Activated CD4-positive, alpha-beta T cell treated with anti-CD3 and anti-CD28 coated beads, Interleukin-2, amount 50 U/mL, for 16 hours (primary cell): Measurements from ENCODE around the gene TTC34.
"Not testable (repeated sequence)": the region's sequence is repeated elsewhere in the genome, so short reads cannot be mapped to it uniquely, and the experiment has no call there.

Source experiments
- DNase-seq: peaks from one replicate; pipeline ENCODE4 v3.0.0-alpha.2; 2020

The TTC34 gene

DNA sequence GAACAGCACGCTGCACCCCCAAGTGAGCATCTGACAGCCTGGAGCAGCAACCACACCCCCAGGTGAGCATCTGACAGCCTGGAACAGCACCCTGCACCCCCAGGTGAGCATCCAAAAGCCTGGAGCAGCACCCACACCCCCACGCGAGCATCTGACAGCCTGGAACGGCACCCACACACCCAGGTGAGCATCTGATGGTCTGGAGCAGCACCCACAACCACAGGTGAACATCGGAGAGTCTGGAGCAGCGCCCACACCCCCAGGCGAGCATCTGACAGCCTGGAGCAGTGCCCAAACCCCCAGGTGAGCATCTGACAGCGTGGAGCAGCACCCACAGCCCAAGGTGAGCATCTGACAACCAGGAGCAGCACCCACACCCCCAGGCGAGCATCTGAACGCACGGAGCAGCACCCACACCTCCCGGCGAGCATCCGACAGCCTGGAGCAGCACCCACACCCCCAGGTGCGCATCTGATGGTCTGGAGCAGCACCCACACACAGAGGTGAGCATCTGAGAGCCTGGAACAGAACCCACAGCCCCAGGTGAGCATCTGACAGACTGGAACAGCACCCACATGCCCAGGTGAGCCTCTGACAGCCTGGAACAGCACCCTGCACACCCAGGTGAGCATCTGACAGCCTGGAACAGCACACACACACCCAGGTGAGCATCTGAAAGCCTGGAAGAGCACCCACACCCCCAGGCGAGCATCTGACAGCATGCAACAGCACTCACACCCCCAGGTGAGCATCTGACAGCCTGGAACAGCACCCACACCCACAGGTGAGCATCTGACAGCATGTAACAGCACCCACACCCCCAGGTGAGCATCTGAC is 145.7 kb downstream of the TTC34 start:
- not testable (repeated sequence) for DNase-seq

DNA sequence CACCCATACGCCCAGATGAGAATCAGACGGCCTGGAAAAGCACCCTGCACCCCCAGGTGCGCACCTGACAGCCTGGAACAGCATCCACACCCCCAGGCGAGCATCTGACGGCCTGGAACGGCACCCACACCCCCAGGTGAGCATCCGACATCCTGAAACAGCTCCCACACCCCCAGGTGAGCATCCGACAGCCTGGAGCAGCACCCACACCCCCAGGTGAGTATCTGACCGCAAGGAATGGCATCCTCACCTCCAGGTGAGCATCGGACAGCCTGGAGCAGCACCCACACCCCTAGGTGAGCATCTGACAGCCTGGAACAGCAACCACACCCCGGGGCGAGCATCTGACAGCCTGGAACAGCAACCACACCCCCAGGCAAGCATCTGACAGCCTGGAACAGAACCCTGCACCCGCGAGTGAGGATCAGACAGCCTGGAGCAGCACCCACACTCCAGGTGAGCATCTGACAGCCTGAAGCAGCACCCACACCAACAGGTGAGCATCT is 147.0 kb downstream of the TTC34 start:
- not testable (repeated sequence) for DNase-seq

DNA sequence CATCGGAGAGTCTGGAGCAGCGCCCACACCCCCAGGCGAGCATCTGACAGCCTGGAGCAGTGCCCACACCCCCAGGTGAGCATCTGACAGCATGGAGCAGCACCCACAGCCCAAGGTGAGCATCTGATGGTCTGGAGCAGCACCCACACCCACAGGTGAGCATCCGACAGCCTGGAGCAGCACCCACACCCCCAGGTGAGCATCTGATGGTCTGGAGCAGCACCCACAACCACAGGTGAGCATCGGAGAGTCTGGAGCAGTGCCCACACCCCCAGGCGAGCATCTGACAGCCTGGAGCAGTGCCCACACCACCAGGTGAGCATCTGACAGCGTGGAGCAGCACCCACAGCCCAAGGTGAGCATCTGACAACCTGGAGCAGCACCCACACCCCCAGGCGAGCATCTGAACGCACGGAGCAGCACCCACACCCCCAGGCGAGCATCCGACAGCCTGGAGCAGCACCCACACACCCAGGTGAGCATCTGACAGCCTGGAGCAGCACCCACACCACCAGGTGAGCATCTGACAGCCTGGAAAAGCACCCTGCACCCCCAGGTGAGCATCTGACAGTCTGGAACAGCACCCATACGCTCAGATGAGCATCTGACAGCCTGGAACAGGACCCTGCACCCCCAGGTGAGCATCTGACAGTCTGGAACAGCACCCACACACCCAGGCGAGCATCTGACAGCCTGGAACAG is 147.6 kb downstream of the TTC34 start:
- DNase-seq = not testable (repeated sequence)

DNA sequence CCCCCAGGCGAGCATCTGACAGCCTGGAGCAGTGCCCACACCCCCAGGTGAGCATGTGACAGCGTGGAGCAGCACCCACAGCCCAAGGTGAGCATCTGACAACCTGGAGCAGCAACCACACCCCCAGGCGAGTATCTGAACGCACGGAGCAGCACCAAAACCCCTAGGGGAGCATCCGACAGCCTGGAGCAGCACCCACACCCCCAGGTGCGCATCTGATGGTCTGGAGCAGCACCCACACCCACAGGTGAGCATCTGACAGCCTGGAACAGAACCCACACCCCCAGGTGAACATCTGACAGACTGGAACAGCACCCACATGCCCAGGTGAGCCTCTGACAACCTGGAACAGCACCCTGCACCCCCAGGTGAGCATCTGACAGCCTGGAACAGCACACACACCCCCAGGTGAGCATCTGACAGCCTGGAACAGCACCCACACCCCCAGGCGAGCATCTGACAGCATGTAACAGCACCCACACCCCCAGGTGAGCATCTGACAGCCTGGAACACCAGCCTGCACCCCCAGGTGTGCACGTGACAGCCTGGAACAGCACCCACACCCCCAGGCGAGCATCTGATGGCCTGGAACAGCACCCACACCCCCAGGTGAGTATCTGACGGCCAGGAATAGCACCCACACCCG is 148.4 kb downstream of the TTC34 start:
- not testable (repeated sequence) for DNase-seq

DNA sequence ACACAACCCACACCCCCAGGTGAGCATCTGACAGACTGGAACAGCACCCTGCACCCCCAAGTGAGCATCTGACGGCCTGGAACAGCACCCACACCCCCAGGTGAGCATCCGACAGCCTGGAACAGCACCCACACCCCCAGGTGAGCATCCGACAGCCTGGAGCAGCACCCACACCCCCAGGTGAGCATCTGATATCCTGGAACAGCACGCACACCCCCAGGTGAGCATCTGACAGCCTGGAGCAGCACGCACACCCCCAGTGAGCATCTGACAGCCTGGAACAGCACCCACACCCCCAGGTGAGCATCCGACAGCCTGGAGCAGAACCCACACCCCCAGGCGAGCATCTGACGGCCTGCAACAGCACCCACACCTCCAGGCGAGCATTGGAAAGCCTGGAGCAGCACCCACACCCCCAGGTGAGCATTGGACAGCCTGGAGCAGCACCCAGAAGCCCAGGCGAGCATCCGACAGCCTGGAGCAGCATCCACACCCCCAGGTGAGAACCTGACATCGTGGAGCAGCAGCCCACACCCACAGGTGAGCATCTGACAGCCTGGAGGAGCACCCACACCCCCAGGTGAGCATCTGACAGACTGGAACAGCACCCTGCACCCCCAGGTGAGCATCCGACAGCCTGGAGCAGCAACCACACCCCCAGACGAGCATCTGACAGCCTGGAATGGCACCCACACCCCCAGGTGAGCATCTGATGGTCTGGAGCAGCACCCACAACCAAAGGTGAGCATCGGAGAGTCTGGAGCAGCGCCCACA is 149.2 kb downstream of the TTC34 start:
- DNase-seq = not testable (repeated sequence)

DNA sequence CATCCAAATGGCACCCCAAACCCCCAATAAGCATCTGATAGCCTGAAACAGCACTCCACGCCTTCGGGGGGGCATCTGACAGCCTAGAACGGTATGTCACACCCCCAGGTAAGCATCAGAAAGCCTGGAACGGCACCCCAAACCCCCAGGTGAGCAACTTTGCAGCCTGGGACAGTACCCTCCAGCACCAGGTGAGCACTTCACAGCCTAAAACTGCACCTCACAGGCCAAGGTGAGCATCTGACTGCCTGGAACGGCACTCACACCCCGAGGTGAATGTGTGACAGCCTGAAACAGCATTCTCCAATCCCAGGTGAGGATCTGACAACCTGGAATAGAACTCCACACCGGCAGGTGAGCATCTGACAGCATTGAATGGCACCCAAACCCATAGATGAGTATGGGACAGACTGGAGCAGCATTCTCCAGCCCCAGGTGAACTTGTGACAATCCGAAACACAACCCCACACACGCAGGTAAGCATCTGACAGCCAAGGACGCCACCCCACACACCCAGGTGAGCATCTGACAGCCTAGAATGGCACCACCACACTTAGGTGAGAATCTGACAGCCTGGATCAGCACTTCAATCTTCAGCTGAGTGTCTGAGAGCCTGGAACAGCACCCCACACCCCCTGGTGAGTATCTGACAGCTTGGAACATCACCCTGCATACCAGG is 150.4 kb downstream of the TTC34 start:
- no peak for DNase-seq

DNA sequence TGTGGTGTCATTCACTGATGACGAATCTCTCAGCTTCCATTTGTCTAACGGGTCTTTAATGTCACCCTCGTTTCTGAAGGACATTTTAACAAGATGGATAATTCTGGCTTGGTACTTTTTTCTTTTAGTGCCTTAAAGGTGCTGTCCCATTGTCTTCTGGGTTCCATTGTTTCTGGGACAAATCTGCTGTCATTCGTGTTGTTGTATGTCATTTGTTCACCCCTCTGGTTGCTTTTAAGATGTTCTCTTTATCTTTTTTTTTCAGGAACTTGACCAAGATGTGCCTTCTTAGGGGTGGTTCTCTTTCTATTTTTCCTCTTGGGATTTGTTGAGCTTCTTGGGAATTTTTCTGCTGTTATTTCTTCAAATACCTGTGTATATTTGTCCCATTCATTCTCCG is 154.7 kb downstream of the TTC34 start:
- DNase-seq = no peak

DNA sequence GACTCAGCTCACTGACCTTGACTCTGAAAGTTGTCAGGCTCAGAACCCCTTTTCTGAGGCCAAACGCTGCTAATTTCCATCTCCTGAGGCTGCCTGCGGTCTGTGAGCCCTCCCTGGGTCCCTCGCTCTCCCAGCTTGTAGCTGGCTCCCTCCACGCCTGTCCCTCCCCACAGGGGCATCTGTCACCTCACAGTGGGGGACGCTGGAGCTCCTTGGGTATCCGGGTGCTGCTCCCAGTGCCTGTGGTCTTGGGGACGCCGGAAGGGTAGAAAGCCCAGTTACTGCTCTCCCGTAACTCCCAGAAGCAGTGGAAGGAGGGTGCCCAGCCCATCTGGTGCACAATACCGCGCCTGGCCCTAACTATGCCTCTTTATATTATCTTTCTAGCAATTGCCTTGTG is 155.7 kb downstream of the TTC34 start:
- DNase-seq = no peak

DNA sequence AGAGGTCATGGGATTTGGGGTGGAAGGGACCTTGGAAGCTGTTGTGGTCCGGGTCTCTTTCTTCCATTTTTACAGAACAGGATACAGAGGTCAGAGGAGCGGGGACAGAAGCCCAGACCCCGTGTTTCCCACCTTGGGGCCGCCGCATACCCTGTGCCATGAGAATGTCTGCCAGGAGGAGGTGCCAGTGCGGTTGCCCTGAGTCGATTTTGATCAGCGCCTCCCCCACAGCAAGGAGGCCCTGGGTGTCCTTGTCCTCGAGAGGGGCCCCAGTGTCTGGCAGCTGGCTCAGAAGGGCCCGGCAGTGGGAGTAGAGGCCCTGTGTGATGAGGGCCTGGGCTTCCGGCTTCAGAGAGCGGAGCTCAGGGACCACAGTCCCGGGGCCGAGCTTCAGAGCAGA is 156.3 kb downstream of the TTC34 start:
- DNase-seq = no peak

DNA sequence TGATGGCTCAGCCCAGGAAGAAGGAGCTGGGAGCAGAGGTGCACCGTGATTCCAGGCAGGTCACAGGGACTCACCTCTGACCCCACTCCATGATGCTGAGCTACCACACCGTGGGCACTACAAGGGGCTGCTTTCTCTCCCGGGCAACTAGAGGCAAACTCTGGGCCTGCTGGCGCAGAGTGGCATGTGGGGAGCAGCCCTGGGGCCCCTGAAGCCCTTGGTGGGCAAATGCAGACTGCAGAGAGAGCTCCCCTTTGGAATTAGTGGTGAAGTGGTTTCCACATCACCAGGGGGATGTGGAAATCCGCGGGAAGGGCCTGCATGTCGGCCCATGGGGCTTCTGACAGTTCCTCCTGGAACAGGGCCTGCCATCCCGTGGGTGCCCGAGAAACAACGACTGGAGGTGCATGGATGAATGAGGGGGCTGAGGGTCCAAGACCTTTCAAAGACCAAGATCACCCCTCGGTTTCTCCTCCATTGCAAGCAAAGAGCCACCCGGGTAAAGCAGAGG is 156.8 kb downstream of the TTC34 start:
- no peak for DNase-seq

DNA sequence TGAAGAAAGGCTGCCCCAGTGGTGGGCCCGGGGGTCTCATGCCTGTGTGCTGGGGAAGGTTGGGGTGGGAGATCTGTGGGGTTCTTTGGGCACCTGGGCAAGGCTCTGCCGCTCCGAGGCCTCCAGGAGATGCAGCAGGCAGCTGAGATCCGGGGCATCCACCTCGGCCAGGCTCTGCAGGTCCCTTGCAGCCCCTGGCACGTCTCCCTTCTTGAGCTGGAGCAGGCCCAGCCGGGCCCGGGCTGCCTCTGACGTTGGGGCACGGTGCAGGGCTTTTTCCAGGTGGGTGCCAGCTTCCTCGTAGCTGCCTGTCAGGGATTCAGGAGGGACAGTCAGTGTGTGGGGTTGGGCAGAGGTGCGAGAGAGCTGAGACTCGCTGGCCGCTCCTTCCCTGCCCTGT is 157.3 kb downstream of the TTC34 start:
- no peak for DNase-seq

DNA sequence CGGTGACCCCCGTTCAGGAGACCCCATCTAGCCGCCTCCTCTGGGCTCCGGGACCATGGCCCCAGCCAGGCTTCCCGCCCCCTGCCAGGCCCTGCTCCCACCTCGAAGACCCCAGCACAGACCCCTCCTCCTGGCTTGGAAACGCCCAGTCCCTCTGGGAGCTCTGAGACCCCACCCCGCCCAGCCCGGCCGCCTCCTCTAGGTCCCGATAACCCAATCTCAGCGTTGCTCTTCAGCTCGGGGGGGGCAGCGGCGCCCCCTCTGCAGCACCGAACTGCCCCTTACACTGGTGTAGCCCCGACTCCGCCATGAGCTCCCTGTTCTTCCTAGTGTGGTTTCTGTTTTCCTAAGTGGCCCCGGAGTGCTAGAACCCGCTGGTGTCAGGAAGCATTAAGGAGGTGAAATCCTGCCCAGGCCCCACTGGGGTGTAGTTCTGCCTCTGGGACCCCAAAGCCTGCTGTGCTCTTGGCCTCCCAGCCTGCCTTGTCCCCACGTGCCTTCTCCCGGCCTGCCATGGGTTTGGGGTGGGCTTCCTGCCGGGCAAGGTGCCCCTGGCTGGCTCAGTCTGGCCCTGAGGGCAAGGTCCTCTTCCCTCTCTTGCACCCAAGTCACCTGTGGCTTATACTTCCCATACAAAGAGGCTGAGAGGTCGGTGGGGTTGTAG is 157.9 kb downstream of the TTC34 start:
- DNase-seq = no peak

DNA sequence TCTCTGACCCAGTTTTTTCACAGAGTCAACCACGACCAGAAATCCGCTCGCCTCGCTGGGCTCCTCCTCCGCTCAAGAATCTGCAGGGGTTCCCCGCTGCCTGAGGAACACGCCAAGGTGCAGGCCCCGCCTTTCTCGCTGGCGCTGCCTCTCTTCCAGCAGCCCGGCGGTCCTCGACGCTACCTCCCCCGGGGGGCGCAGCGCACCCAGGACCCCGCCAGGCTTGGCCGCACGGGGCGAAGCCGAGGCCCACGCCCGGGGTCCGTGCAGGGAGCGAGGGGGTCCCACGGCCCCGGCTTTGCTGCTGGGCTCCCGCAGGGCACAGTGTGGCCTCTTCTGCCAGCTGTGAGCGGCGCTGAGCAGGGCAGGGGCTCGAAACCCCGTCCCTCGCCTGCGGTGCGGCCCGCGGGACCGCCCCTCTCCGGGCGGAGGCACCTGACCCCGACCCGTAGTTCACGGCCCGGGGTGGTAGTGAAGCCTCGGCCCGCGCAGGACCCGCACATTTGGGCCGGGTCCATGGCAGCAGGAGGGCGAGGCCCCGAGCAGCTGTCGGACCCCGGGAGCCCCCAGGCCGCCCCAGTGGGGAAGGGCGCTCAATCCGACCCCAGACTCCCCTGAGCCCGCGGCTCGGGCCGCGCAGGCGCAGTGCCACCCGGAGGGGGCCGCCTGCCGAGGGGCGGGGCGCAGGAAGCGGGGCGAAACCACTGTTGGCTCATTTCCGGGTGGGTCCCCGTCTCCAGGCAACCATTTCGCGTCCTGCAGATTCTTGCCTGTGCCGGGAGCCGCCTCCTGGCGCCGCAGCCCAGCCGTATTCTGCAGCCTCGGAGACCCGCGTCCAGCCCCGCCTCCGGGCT is 158.7 kb downstream of the TTC34 start:
- DNase-seq = peak; percentile 95

DNA sequence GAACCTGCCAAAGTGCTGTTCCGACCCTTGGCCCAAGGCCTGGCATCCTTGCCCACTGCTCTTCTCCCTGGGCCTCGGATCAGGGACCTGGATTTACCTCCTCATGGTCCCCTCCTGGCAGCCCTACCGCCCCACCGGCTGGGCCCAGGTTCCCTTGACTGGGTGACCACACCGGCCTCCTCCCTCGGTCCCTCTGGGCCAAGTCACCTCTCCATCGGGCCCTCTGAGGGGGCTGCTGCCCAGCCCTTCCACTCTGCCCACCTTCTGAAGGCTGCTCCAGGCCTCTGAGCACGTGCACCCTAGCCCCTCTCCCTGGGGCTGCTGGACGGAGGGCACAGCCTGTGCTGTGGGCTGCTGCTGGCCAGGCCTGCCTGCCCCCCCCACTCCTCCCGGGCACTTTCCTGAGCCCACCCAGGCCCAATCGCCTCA is 159.3 kb downstream of the TTC34 start:
- no peak for DNase-seq

DNA sequence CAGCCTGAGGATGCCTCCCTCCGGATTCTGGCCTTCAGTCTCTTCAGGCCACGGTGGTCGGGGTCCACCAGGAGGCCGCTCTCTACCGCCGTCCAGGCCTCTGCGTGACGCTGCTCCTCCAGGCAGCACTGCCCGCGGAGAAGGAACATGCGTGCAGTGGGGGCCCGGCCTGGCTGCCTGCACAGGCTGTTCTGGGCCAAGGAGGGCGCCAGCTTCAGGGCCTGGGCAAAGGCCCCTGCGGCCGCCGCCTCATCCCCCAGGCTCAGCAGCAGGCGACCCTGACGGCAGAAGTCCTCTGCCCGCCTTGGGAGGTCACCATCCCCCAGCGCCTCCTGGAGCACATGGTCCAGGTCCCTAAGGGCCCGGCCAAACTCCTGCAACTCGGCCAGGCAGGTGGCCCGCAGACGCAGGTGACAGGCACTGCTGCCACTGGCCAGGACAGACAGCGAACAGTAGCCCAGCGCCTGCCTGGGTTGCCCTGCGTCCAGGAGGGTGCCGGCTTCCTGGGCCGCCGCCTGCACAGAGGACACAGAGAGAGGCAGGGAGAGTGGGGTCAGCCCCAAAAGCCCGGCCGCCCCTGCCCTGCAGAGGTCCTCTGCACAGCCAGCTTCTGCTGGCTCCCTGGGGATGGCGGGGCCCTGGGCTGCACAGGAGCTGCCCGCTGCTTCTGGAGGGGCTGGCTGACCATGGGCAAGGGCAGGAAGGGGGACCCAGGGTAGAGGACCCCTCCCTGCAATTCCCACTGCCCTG is 159.9 kb downstream of the TTC34 start:
- no peak for DNase-seq

DNA sequence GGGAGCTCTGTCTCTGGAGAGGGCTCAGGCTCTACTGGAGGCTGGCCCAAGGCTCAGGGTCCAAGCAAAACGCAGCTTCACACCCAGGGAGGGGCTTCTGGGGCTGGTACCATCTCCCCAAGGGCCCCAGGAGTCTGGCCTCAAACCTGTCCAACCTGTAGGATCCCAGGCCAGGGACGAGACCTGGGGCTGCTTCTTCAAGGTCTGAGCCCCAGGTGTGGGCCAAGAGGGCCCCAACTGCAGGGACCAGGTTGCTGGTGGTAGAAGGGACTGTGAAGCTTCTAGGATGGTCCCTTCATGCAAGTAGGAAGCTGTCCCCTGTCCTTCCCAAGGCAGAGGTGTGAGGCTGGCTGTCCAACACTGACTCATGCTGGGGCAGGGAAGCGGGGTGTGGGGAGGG is 160.9 kb downstream of the TTC34 start:
- DNase-seq = no peak

DNA sequence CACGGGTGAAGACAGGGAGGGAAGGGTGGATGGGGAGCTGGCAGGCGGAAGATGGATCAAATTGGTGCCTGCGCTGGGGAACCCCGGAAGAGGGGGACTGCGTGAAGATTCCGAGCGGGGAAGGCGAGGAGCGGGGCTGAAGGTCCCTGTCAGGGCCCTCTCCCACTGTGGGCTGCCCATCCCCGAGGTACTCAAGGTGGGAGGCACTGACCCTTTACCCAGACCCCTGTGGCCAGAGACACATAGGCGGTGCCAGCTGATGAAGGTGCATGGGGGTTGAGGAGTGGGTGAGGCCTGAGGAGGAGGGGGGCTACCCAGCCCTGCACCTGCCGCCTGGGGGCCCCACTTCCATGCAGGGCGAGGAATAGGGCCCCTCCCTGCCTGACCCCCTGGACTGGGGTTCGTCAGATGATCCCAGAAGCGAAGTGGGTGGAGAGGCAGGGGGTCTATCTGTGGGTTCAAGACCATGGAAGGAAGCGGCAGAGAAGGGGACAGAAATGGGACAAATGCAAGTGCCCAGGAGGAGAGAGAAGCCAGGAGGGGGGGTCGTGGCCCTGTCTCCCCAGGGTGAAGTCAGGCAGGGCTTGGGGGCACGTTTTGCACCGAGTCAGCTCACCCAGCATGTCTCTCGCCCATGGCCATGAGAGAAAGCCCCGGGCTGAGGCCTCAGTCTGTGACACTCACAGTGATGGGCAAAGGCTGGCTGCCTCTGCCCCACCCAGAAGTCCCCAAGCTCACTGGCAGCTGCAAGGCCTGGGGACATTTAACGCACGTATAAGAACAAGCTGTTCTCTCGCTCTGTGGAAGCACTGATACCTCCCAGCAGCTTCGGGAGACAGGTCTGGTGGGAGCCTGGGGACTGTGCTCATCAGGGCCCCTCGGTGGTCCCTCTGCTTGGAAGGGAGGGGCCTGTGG is 161.6 kb downstream of the TTC34 start:
- DNase-seq = no peak

DNA sequence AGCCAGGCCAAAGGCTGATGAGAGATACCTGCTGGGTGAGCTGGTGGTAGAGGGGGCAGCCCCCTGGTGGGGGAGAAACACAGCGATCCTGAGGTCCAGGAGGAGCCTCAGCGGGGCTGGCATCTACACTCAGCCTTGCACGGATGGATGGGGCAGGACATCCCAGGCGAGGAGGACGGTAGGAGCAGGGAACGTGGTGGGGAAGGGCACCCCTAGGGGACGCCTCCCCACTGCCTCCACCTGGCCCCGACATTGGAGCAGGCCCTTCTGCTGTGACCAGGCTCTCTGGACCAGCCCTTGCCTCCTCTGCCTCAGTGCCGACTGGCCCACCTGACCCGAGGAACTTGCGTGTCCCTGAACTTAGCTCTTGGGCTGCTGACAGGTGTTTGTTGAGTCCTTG is 162.3 kb downstream of the TTC34 start:
- no peak for DNase-seq
